Activated CD8-positive, alpha-beta memory T cell treated with anti-CD3 and anti-CD28 coated beads, Interleukin-2, amount 50 U/mL, for 24 hours (primary cell): ENCODE results near the gene RBM17.
"Not testable (repeated sequence)": the region's sequence is repeated elsewhere in the genome, so short reads cannot be mapped to it uniquely, and the experiment has no call there.

Source experiments
- DNase-seq: peaks from one replicate; pipeline ENCODE4 v3.0.0-alpha.2; 2020; ENCODE audit errors: extremely low read depth

RBM17 gene

GRCh38 chr10:6079044-6079443 is 9.8 kb upstream of the RBM17 start:
- no peak for DNase-seq

- DNase-seq: no peak
Measured at GRCh38 chr10:6080417-6080973, 8.3 kb upstream of the RBM17 start.

GRCh38 chr10:6082496-6083395 is 6.1 kb upstream of the RBM17 start:
- no peak for DNase-seq

GRCh38 chr10:6083523-6084475 is 5.0 kb upstream of the RBM17 start:
- DNase-seq: peak; percentile 53

- peak; percentile 62 for DNase-seq
Measured at GRCh38 chr10:6086375-6087233, 2.2 kb upstream of the RBM17 start.

- no peak for DNase-seq
Measured at GRCh38 chr10:6089334-6090219, 743 bp downstream of the RBM17 start.

- DNase-seq: no peak
Measured at GRCh38 chr10:6091630-6092029, 2.8 kb downstream of the RBM17 start.

- no peak for DNase-seq
Measured at GRCh38 chr10:6092731-6093130, 3.9 kb downstream of the RBM17 start.

- DNase-seq: no peak
Measured at GRCh38 chr10:6095810-6096570, 7.2 kb downstream of the RBM17 start.

- no peak for DNase-seq
Measured at GRCh38 chr10:6097063-6097462, 8.2 kb downstream of the RBM17 start.

- DNase-seq: no peak
Measured at GRCh38 chr10:6098156-6098555, 9.3 kb downstream of the RBM17 start.

- no peak for DNase-seq
Measured at GRCh38 chr10:6100370-6100769, 11.5 kb downstream of the RBM17 start.

- no peak for DNase-seq
Measured at GRCh38 chr10:6101181-6101580, 12.3 kb downstream of the RBM17 start.

- DNase-seq: no peak
Measured at GRCh38 chr10:6102128-6102527, 13.3 kb downstream of the RBM17 start.

- DNase-seq: no peak
Measured at GRCh38 chr10:6103591-6103990, 14.8 kb downstream of the RBM17 start.

- not testable (repeated sequence) for DNase-seq
Measured at GRCh38 chr10:6107616-6108015, 18.8 kb downstream of the RBM17 start.

GRCh38 chr10:6108072-6108471 is 19.2 kb downstream of the RBM17 start:
- no peak for DNase-seq

GRCh38 chr10:6108631-6109443 is 20.0 kb downstream of the RBM17 start:
- no peak for DNase-seq

GRCh38 chr10:6109444-6109775 is 20.6 kb downstream of the RBM17 start:
- DNase-seq: no peak
